ENCODE measurements around the gene CRYBB1. TPM values are rescaled to one million over a fixed set of nuclear protein-coding genes. Genes with fewer than 3 reads are reported as not detected.

Gene CRYBB1
- total and polyA plus RNA-seq, 4 donors: 0.14 to 1.1 (median 0.45) TPM

DNA sequence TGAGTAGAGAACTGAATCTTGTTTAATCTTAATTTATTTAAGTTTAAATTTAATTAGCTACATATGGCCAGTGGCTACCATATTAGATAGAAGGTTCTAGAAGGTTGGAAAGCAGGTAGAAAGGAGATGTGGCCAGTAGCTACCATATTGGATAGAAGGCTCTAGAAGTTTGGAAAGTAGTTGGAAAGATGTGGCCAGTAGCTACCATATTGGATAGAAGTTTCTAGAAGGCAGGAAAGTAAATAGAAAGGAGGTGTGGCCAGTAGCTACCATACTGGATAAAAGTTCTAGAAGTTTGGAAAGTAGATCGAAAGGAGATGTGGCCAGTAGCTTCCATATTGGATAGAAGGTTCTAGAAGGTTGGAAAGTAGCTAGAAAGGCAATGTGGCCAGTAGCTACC lies 6.2 kb upstream of the CRYBB1 start:
- no peaks in the 10 kb centered on the region for H3K36me3 ChIP-seq (ENCODE audit: control insufficient read depth in 4 of 4, insufficient read depth in 4 of 4, low read length in 4 of 4)
- 94% methylated on average over 1 of the region's 1 CpG for WGBS, 2 donors
- TF ChIP-seq, protein P1, sequence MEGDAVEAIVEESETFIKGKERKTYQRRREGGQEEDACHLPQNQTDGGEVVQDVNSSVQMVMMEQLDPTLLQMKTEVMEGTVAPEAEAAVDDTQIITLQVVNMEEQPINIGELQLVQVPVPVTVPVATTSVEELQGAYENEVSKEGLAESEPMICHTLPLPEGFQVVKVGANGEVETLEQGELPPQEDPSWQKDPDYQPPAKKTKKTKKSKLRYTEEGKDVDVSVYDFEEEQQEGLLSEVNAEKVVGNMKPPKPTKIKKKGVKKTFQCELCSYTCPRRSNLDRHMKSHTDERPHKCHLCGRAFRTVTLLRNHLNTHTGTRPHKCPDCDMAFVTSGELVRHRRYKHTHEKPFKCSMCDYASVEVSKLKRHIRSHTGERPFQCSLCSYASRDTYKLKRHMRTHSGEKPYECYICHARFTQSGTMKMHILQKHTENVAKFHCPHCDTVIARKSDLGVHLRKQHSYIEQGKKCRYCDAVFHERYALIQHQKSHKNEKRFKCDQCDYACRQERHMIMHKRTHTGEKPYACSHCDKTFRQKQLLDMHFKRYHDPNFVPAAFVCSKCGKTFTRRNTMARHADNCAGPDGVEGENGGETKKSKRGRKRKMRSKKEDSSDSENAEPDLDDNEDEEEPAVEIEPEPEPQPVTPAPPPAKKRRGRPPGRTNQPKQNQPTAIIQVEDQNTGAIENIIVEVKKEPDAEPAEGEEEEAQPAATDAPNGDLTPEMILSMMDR (IDR thresholded peaks at IDR 0.05; ENCODE audit: control extremely low read depth, extremely low read depth): no peak

DNA sequence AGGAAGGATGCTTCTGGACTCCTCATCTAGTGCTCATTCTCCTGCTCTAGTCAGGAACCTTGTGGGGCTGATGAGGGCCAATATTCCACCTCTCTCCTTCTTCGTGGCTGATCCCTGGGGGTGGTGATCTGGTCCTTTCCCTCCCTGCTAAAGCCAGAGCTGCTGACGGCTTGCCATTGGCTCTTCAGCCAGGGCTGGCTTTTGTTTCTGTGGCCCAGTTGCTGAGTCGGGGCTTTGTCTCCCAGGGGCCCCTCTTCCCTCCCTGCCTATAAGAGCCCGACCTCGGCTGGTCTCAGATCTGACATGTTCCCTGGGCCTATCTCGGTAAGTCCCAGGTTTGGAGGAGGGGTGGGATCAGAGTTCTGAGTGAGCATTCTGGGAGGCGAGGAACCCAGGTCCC lies 3.8 kb upstream of the CRYBB1 start, which contains the start of gene CRYBA4:
Gene CRYBA4, plus strand, starts transcription at position 301 of the 400 bp plus-strand sequence. CDS start 634 bp downstream, outside the sequence.
- ATAC-seq (ENCODE audit: insufficient read depth, low FRiP score): no peak
- no peak for DNase-seq
- H3K27me3 ChIP-seq (ENCODE audit: control insufficient read depth in 3 of 3, insufficient read depth in 3 of 3, low read length in 2 of 3): no peaks in the 10 kb centered on the region
- no peak within 1 kb of the TSS for H3K27ac ChIP-seq (ENCODE audit: low read depth in 1 of 2, low read length in 1 of 2)
- TF ChIP-seq, protein P1 (IDR thresholded peaks at IDR 0.05; ENCODE audit: control extremely low read depth, extremely low read depth): no peak
- 77 to 88% methylated on average over 7 of the region's 7 CpGs for WGBS, 2 donors
- H3K4me3 ChIP-seq: no peak within 1 kb of the TSS
- H3K9me3 ChIP-seq (ENCODE audit: control insufficient read depth in 4 of 4, insufficient read depth in 3 of 4, low read length in 3 of 4): no peaks in the 10 kb centered on the region
- H3K9ac ChIP-seq (ENCODE audit: insufficient read depth in 1 of 2, low read length in 2 of 2): no peak within 1 kb of the TSS
- H3K4me1 ChIP-seq (ENCODE audit: control insufficient read depth in 5 of 5, insufficient read depth in 5 of 5, low read length in 5 of 5): peaks cover 0 to 25% (median 6%) of the 10 kb centered on the region in 5 donors
- no peaks in the 10 kb centered on the region for H3K36me3 ChIP-seq (ENCODE audit: control insufficient read depth in 4 of 4, insufficient read depth in 4 of 4, low read length in 4 of 4)

More for the DNA sequence above, 6.2 kb upstream of the CRYBB1 start:
- DNase-seq (no peak), ATAC-seq (ENCODE audit: insufficient read depth, low FRiP score) (no peak)
- Histone ChIP-seq H3K9ac (ENCODE audit: insufficient read depth in 1 of 2, low read length in 2 of 2) (no peak overlapping the region), H3K27ac (ENCODE audit: low read depth in 1 of 2, low read length in 1 of 2) (no peak overlapping the region), H3K4me3 (no peak overlapping the region), H3K27me3 (ENCODE audit: control insufficient read depth in 3 of 3, insufficient read depth in 3 of 3, low read length in 2 of 3) (no peaks in the 10 kb centered on the region), H3K4me1 (ENCODE audit: control insufficient read depth in 5 of 5, insufficient read depth in 5 of 5, low read length in 5 of 5) (peaks cover 0 to 10% (median 3%) of the 10 kb centered on the region in 5 donors), H3K9me3 (ENCODE audit: control insufficient read depth in 4 of 4, insufficient read depth in 3 of 4, low read length in 3 of 4) (no peaks in the 10 kb centered on the region)

DNA sequence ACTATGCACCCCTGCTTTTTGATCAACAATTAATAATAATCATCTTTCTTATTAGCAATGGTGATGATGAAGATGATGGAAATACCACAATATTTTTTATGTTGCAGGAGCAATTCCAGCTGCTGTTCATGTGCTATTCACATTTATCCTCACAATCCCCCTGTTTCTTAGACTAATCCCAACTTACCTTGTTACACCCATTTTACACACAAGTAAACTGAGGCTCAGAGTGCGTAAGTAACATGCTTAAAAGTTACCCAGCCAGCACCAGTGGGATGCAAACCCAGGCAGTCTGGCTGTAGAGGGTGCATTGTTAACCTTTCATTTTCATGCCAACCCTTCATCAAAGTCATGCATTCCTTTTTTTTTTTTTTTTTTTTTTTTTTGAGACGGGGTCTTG lies 2.4 kb upstream of the CRYBB1 start:
- DNase-seq: no peak
- no peak overlapping the region for H3K27ac ChIP-seq (ENCODE audit: low read depth in 1 of 2, low read length in 1 of 2)
- 75 to 92% methylated on average over 2 of the region's 2 CpGs for WGBS, 2 donors

More for the DNA sequence above, 2.4 kb upstream of the CRYBB1 start:
- H3K4me3 ChIP-seq: no peak overlapping the region
- H3K36me3 ChIP-seq (ENCODE audit: control insufficient read depth in 4 of 4, insufficient read depth in 4 of 4, low read length in 4 of 4): no peaks in the 10 kb centered on the region
- no peaks in the 10 kb centered on the region for H3K9me3 ChIP-seq (ENCODE audit: control insufficient read depth in 4 of 4, insufficient read depth in 3 of 4, low read length in 3 of 4)
- peaks cover 0 to 25% (median 9%) of the 10 kb centered on the region in 5 donors for H3K4me1 ChIP-seq (ENCODE audit: control insufficient read depth in 5 of 5, insufficient read depth in 5 of 5, low read length in 5 of 5)
- H3K27me3 ChIP-seq (ENCODE audit: control insufficient read depth in 3 of 3, insufficient read depth in 3 of 3, low read length in 2 of 3): peaks cover 0 to under 1% (median 0%) of the 10 kb centered on the region in 3 donors
- no peak overlapping the region for H3K9ac ChIP-seq (ENCODE audit: insufficient read depth in 1 of 2, low read length in 2 of 2)
- no peak for ATAC-seq (ENCODE audit: insufficient read depth, low FRiP score)
- TF ChIP-seq, protein P1 (IDR thresholded peaks at IDR 0.05; ENCODE audit: control extremely low read depth, extremely low read depth): no peak
